WTC11 (cell line): ENCODE measurements around the gene ZFPM1. TPM values are rescaled to one million over a fixed set of nuclear protein-coding genes. Genes with fewer than 3 reads are reported as not detected.

Experiments used
- ATAC-seq: fragments of 200-7000 bp; cut with Tn5 transposase; 2 replicates; pipeline ENCODE4 v1.10.0; 2021; ENCODE audit warnings: mild to moderate bottlenecking, moderate library complexity
- CTCF ChIA-PET: fragments of 300-600 bp; sonication (Branson Sonifier 250); formaldehyde crosslinking; loops from one replicate; lab custom pipeline; 2021; ENCODE audit warnings: antibody characterized with exemption; lab: Charles Lee
- POLR2A ChIA-PET: fragments of 350-600 bp; sonication (Branson Sonifier 250); formaldehyde crosslinking; loops from one replicate; lab custom pipeline; 2021; ENCODE audit warnings: antibody characterized with exemption; lab: Charles Lee
- DNase-seq: peaks from one replicate; pipeline ENCODE4 v3.0.0; 2021; ENCODE audit warnings: low spot score
- H3K27ac Mint-ChIP-seq: 2 replicates; pipeline ENCODE4 v1.8.0; 2021; ENCODE audit warnings: mixed read lengths
- H3K27me3 Mint-ChIP-seq: 2 replicates; pipeline ENCODE4 v1.8.0; 2021; ENCODE audit warnings: low read depth, mild to moderate bottlenecking, moderate library complexity, mixed read lengths
- H3K36me3 Mint-ChIP-seq: 2 replicates; pipeline ENCODE4 v1.8.0; 2021; ENCODE audit warnings: mixed read lengths
- H3K4me1 Mint-ChIP-seq: 2 replicates; pipeline ENCODE4 v1.8.0; 2022; ENCODE audit warnings: mixed read lengths
- H3K4me3 Mint-ChIP-seq: 2 replicates; pipeline ENCODE4 v1.8.0; 2021; ENCODE audit warnings: mild to moderate bottlenecking, moderate library complexity, mixed read lengths
- H3K9me3 Mint-ChIP-seq: 2 replicates; pipeline ENCODE4 v1.8.0; 2021; ENCODE audit warnings: mixed read lengths
- E2F4 ChIP-seq: sonication (generic); formaldehyde crosslinking; IDR thresholded peaks from 2 replicates; pipeline ENCODE4 v1.8.1; 2022; ENCODE audit warnings: low read depth, mild to moderate bottlenecking, moderate library complexity, missing genetic modification reagents, borderline replicate concordance
- EMX1 ChIP-seq: fragments of 250-450 bp; sonication (Bioruptor Pico); IDR thresholded peaks from 2 replicates; pipeline ENCODE4 v1.8.0; 2021; ENCODE audit warnings: mild to moderate bottlenecking
- GRHL2 ChIP-seq: fragments of 250-450 bp; sonication (Bioruptor Pico); IDR thresholded peaks from 2 replicates; pipeline ENCODE4 v1.8.0; 2022; ENCODE audit warnings: mild to moderate bottlenecking, moderate library complexity; ENCODE audit not compliant: insufficient replicate concordance, severe bottlenecking
- IRF2 ChIP-seq: sonication (generic); formaldehyde crosslinking; IDR thresholded peaks from 2 replicates; pipeline ENCODE4 v1.8.0; 2022; ENCODE audit warnings: low read depth, missing genetic modification reagents, borderline replicate concordance
- KAT7 ChIP-seq: sonication (generic); formaldehyde crosslinking; IDR thresholded peaks from 2 replicates; pipeline ENCODE4 v1.8.1; 2023; ENCODE audit warnings: missing genetic modification reagents, mild to moderate bottlenecking, borderline replicate concordance
- NR2C2 ChIP-seq: sonication (generic); formaldehyde crosslinking; IDR thresholded peaks from 2 replicates; pipeline ENCODE4 v1.8.0; 2022; ENCODE audit warnings: mild to moderate bottlenecking, missing genetic modification reagents
- PRDM15 ChIP-seq: sonication (generic); formaldehyde crosslinking; IDR thresholded peaks from 2 replicates; pipeline ENCODE4 v1.8.0; 2022; ENCODE audit warnings: missing genetic modification reagents
- ZNF219 ChIP-seq: sonication (generic); formaldehyde crosslinking; IDR thresholded peaks from 2 replicates; pipeline ENCODE4 v1.8.0; 2023; ENCODE audit warnings: missing genetic modification reagents, mild to moderate bottlenecking, borderline replicate concordance
- ZNF317 ChIP-seq: sonication (generic); formaldehyde crosslinking; IDR thresholded peaks from 2 replicates; pipeline ENCODE4 v1.8.1; 2023; ENCODE audit warnings: low read depth, mild to moderate bottlenecking, moderate library complexity, missing genetic modification reagents, borderline replicate concordance
- ZNF396 ChIP-seq: fragments of 250-450 bp; sonication (Bioruptor Pico); IDR thresholded peaks from 2 replicates; pipeline ENCODE4 v1.8.0; 2021; ENCODE audit warnings: mild to moderate bottlenecking, moderate library complexity, borderline replicate concordance
- ZNF416 ChIP-seq: fragments of 250-450 bp; sonication (Bioruptor Pico); IDR thresholded peaks from 2 replicates; pipeline ENCODE4 v1.9.0; 2021; ENCODE audit warnings: mild to moderate bottlenecking, inconsistent platforms
- total RNA-seq: library from RNA; stranded (reverse); gene quantifications from 3 replicates; pipeline ENCODE4 v1.2.3, GENCODE V29; 2021
- TF ChIP-seq, protein P1 (sequence below): fragments of 250-450 bp; sonication (Bioruptor Pico); IDR thresholded peaks from 2 replicates; pipeline ENCODE4 v2.1.2; 2022; ENCODE audit warnings: mild to moderate bottlenecking, moderate library complexity
- TF ChIP-seq, protein P2 (sequence below): sonication (generic); formaldehyde crosslinking; IDR thresholded peaks from 2 replicates; pipeline ENCODE4 v1.8.1; 2023; ENCODE audit warnings: mild to moderate bottlenecking, missing genetic modification reagents
- TF ChIP-seq, protein P3 (sequence below): fragments of 250-450 bp; sonication (Bioruptor Pico); conservative IDR thresholded peaks from 2 replicates; pipeline ENCODE4 v1.9.0; 2021; ENCODE audit warnings: mild to moderate bottlenecking
- TF ChIP-seq, protein P4 (sequence below): fragments of 250-450 bp; sonication (Bioruptor Pico); IDR thresholded peaks from 2 replicates; pipeline ENCODE4 v1.9.0; 2021; ENCODE audit warnings: mild to moderate bottlenecking, borderline replicate concordance

Gene ZFPM1
- total RNA-seq, 1 experiment from 2014 or later, result 9.3 TPM

DNA sequence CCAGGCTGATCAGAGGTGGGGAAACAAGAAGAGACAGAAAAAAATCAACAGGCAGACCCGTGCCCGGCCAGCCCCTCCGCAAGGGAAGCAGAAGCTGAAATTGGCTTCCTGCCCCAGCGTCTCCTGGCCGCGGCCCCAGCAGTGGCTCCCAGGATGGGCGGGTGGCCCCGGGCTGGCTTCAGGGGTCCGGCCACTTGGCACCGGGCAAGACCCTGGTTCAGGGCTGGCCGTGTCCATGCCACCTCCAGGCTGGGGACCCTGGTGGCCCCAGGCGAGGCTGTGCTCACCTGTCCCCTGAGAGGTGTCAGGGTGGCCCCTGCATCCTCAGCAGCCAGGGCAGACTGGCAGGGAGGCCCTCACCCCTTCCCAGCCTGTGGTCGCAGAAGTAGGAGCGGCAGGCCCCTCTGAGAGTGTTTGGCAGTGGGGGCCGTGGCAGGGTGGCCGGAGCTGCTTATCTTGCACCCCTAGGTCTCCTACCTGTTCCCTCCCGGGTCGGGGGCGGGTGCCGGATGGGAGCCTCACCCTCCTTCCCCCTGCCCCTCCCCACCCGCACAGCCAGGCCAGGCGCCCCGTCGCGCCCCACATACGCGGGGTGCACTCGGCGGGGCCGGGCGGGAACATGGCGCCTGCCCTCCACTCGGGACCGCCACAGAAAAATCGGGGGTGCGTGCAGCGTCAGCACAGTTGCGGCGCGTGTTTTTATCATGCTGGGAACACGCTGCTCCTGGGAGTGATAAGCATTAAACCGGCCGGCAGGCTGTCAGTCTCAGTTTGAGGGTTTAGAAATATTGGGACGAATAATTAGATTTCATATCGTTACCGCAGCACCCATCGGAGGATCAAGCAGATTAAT lies 70.5 kb downstream of the ZFPM1 start:
- no peak overlapping the region for H3K27ac Mint-ChIP-seq
- peaks cover 3% of the 10 kb centered on the region; the same call in 1 of the 2 replicates for H3K27me3 Mint-ChIP-seq
- DNase-seq, result no peak
- ATAC-seq, result no peak
- ChIA-PET CTCF (interaction anchor here (0.6 to 1.0 kb wide), 2 partner anchors 41 to 71 kb away, joined by 3 read pairs; partner anchors contain the start of gene ZFPM1), POLR2A (no interaction called here)
- H3K9me3 Mint-ChIP-seq, result peaks cover 14% of the 10 kb centered on the region
- H3K36me3 Mint-ChIP-seq, result no peaks in the 10 kb centered on the region
- no peak overlapping the region for H3K4me3 Mint-ChIP-seq
- peaks cover 6% of the 10 kb centered on the region; the same call in 1 of the 2 replicates for H3K4me1 Mint-ChIP-seq
- no peak for TF ChIP-seq IRF2 (CRISPR knock-in tag)
- TF ChIP-seq, protein P1, sequence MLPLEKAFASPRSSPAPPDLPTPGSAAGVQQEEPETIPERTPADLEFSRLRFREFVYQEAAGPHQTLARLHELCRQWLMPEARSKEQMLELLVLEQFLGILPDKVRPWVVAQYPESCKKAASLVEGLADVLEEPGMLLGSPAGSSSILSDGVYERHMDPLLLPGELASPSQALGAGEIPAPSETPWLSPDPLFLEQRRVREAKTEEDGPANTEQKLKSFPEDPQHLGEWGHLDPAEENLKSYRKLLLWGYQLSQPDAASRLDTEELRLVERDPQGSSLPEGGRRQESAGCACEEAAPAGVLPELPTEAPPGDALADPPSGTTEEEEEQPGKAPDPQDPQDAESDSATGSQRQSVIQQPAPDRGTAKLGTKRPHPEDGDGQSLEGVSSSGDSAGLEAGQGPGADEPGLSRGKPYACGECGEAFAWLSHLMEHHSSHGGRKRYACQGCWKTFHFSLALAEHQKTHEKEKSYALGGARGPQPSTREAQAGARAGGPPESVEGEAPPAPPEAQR, result no peak
- no peak for TF ChIP-seq NR2C2 (CRISPR knock-in tag)
- TF ChIP-seq ZNF219, result no peak
- TF ChIP-seq GRHL2 (CRISPR knock-in tag), result no peak
- TF ChIP-seq, protein P2, sequence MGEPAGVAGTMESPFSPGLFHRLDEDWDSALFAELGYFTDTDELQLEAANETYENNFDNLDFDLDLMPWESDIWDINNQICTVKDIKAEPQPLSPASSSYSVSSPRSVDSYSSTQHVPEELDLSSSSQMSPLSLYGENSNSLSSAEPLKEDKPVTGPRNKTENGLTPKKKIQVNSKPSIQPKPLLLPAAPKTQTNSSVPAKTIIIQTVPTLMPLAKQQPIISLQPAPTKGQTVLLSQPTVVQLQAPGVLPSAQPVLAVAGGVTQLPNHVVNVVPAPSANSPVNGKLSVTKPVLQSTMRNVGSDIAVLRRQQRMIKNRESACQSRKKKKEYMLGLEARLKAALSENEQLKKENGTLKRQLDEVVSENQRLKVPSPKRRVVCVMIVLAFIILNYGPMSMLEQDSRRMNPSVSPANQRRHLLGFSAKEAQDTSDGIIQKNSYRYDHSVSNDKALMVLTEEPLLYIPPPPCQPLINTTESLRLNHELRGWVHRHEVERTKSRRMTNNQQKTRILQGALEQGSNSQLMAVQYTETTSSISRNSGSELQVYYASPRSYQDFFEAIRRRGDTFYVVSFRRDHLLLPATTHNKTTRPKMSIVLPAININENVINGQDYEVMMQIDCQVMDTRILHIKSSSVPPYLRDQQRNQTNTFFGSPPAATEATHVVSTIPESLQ (CRISPR knock-in tag), result no peak
- no peak for TF ChIP-seq PRDM15 (CRISPR knock-in tag)
- no peak for TF ChIP-seq KAT7 (CRISPR knock-in tag)
- TF ChIP-seq ZNF396 (CRISPR knock-in tag), result no peak
- TF ChIP-seq ZNF317 (CRISPR knock-in tag), result no peak
- TF ChIP-seq, protein P3, sequence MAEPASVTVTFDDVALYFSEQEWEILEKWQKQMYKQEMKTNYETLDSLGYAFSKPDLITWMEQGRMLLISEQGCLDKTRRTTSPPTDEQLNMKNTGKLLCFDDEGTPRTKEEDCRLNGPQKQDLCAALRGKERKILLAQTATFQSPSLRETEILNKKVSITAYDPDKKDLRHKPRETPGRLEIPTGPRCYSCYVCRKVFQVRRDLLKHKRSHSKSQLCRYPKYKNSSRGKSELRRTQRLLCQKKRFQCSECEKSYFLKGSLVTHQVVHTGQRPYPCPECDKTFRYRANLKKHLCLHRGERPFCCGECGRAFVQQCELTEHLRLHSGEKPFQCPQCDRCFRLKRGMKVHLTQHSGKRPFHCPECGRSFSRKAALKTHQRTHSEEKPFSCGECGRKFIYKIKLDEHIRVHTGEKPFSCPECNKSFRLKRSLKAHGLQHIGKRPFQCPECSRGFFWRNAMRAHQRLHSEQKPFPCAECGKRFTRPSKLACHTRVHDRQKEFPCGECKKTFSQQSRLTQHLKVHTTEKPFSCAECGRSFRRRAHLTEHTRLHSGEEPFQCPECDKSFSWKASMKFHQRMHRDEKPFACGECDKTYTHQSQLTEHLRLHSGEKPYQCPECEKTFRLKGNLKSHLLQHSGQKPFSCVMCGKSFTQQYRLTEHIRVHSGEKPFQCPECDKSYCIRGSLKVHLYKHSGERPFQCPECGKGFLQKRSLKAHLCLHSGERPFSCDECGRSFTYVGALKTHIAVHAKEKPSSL (CRISPR knock-in tag), result no peak
- no peak for TF ChIP-seq ZNF416
- TF ChIP-seq EMX1, result no peak
- TF ChIP-seq E2F4 (CRISPR knock-in tag), result no peak
- TF ChIP-seq, protein P4, sequence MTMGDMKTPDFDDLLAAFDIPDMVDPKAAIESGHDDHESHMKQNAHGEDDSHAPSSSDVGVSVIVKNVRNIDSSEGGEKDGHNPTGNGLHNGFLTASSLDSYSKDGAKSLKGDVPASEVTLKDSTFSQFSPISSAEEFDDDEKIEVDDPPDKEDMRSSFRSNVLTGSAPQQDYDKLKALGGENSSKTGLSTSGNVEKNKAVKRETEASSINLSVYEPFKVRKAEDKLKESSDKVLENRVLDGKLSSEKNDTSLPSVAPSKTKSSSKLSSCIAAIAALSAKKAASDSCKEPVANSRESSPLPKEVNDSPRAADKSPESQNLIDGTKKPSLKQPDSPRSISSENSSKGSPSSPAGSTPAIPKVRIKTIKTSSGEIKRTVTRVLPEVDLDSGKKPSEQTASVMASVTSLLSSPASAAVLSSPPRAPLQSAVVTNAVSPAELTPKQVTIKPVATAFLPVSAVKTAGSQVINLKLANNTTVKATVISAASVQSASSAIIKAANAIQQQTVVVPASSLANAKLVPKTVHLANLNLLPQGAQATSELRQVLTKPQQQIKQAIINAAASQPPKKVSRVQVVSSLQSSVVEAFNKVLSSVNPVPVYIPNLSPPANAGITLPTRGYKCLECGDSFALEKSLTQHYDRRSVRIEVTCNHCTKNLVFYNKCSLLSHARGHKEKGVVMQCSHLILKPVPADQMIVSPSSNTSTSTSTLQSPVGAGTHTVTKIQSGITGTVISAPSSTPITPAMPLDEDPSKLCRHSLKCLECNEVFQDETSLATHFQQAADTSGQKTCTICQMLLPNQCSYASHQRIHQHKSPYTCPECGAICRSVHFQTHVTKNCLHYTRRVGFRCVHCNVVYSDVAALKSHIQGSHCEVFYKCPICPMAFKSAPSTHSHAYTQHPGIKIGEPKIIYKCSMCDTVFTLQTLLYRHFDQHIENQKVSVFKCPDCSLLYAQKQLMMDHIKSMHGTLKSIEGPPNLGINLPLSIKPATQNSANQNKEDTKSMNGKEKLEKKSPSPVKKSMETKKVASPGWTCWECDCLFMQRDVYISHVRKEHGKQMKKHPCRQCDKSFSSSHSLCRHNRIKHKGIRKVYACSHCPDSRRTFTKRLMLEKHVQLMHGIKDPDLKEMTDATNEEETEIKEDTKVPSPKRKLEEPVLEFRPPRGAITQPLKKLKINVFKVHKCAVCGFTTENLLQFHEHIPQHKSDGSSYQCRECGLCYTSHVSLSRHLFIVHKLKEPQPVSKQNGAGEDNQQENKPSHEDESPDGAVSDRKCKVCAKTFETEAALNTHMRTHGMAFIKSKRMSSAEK (CRISPR knock-in tag), result no peak
